GM18873 (cell line): ENCODE data around the gene HYAL1.
"Not testable (repeated sequence)": the region's sequence is repeated elsewhere in the genome, so short reads cannot be mapped to it uniquely, and the experiment has no call there.

Source experiments
- ATAC-seq: cut with Tn5 transposase; IDR thresholded peaks from one replicate; pipeline ENCODE4 v1.9.1; 2021; ENCODE audit warnings: mild to moderate bottlenecking, moderate library complexity, moderate number of reproducible peaks; ENCODE audit not compliant: unreplicated experiment, low FRiP score

HYAL1 gene

GRCh38 chr3:50319894-50320625 is 16.7 kb upstream of the HYAL1 start:
- ATAC-seq = no peak

GRCh38 chr3:50319181-50319893 is 16.0 kb upstream of the HYAL1 start:
- no peak for ATAC-seq

GRCh38 chr3:50318615-50319014 is 15.2 kb upstream of the HYAL1 start:
- ATAC-seq = no peak

GRCh38 chr3:50318163-50318562 is 14.8 kb upstream of the HYAL1 start:
- ATAC-seq = no peak

- no peak for ATAC-seq
Observed at GRCh38 chr3:50317300-50317699, 13.9 kb upstream of the HYAL1 start.

GRCh38 chr3:50316657-50317242 is 13.4 kb upstream of the HYAL1 start:
- ATAC-seq = no peak

GRCh38 chr3:50314816-50315215 is 11.4 kb upstream of the HYAL1 start:
- ATAC-seq = no peak

GRCh38 chr3:50314342-50314741 is 11.0 kb upstream of the HYAL1 start:
- no peak for ATAC-seq

- not testable (repeated sequence) for ATAC-seq
Observed at GRCh38 chr3:50312041-50312440, 8.7 kb upstream of the HYAL1 start.

GRCh38 chr3:50304601-50305000 is 1.2 kb upstream of the HYAL1 start:
- no peak for ATAC-seq

GRCh38 chr3:50302095-50303012 is 1.0 kb downstream of the HYAL1 start:
- no peak for ATAC-seq

GRCh38 chr3:50300681-50301254 is 2.6 kb downstream of the HYAL1 start:
- ATAC-seq = no peak

- no peak for ATAC-seq
Observed at GRCh38 chr3:50299929-50300680, 3.3 kb downstream of the HYAL1 start.

- no peak for ATAC-seq
Observed at GRCh38 chr3:50299638-50299928, 3.8 kb downstream of the HYAL1 start.

GRCh38 chr3:50298836-50299637 is 4.3 kb downstream of the HYAL1 start, which contains the start of the genes HYAL3 and NAA80:
TSS of gene HYAL3 (minus strand) at chr3:50299405. CDS start at chr3:50295602, 3,803 bp downstream.
TSS of gene NAA80 (minus strand) at chr3:50299405. CDS start at chr3:50297463, 1,942 bp downstream.
- peak; percentile 73 for ATAC-seq

- ATAC-seq = no peak
Observed at GRCh38 chr3:50297896-50298725, 5.3 kb downstream of the HYAL1 start.

- no peak for ATAC-seq
Observed at GRCh38 chr3:50297384-50297775, 6.0 kb downstream of the HYAL1 start.
